GM12892 (cell line): ENCODE measurements around the gene AP2A2.

Experiments
- POLR2A ChIP-seq: IDR thresholded peaks from 2 replicates; pipeline ENCODE4 v1.6.1; 2011; ENCODE audit warnings: low read depth, low read length, control low read depth
- TAF1 ChIP-seq: IDR thresholded peaks from 2 replicates; pipeline ENCODE4 v1.6.1; 2011; ENCODE audit warnings: low read depth, mild to moderate bottlenecking, control low read depth, low read length, borderline replicate concordance

GRCh38 chr11:937841-938261 is 12.2 kb downstream of the AP2A2 start:
- TF ChIP-seq POLR2A (no peak), TAF1 (no peak)
